GM13977 (cell line): ENCODE results near the gene PPP3R1.

ENCODE experiments used
- DNase-seq: peaks from one replicate; pipeline ENCODE4 v3.0.0; 2012; ENCODE audit warnings: low spot score
- CTCF ChIP-seq: IDR thresholded peaks from 2 replicates; pipeline ENCODE4 v1.5.1; 2012; ENCODE audit warnings: mild to moderate bottlenecking, control low read depth; ENCODE audit not compliant: insufficient read depth; ENCODE audit errors: extremely low read depth, missing control alignments
- in situ Hi-C: fragments of 300-500 bp; cut with MboI; formaldehyde crosslinking; loops from one replicate; pipeline ENCODE4 v1.12.0; 2022; ENCODE audit warnings: low sequenced_read_pairs, low pct_unique_long_range_greater_than_20kb, mixed read lengths, inconsistent platforms; ENCODE audit not compliant: unreplicated experiment

PPP3R1 gene

GRCh38 chr2:68282811-68283418 is 30.6 kb upstream of the PPP3R1 start:
- DNase-seq: peak; percentile 74
- in situ Hi-C loops: loop anchor here (10.0 kb wide), 1 partner anchor 158 kb away; no protein-coding TSS in a partner anchor
- TF ChIP-seq CTCF: peak; percentile 69

DNA sequence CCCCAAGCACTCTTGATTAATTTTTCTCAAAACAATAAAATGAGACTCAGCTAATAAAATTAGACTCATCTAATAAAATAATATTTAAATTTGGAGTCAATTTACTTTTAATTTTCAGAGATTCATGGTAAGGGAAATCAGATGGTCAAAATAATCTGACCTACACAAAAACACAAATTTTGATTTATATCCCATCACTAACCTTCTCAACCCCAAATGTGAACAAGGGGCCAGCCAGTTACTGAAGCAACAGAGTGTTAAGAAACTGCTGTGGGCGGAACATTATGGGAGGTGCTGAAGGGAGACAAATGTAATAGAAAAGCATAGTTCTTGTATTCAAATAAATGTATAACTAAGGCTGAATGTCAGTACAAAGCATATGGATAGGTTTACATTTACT is 28.5 kb upstream of the PPP3R1 start:
- DNase-seq: no peak
- no peak for TF ChIP-seq CTCF
- in situ Hi-C loops: loop anchor here (10.0 kb wide), 1 partner anchor 156 kb away; no protein-coding TSS in a partner anchor

GRCh38 chr2:68280348-68280747 is 28.0 kb upstream of the PPP3R1 start:
- in situ Hi-C loops: loop anchor here (10.0 kb wide), 1 partner anchor 156 kb away; no protein-coding TSS in a partner anchor
- no peak for DNase-seq
- no peak for TF ChIP-seq CTCF

GRCh38 chr2:68279691-68280090 is 27.4 kb upstream of the PPP3R1 start:
- no peak for DNase-seq
- in situ Hi-C loops: loop anchor here (10.0 kb wide), 1 partner anchor 155 kb away; no protein-coding TSS in a partner anchor
- no peak for TF ChIP-seq CTCF

DNA sequence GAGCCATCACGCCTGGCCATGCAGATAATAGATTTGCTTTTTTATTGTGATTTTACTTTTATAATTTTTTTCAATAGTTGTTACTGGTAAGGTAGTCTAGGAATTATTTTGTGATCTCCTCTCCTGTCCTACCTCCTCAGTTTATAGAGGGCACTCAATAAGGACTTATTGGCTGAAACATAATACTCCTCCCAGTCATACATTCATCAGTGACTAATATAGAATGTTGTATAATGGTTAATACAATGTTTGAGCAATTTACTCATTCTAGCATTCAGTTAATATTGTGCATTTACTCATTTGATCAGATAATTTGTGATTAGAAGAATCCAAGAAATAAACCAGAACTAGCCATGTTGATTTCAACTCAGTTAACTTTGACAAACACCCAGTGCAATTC is 25.8 kb upstream of the PPP3R1 start:
- DNase-seq: no peak
- no peak for TF ChIP-seq CTCF
- in situ Hi-C loops: no loop called here

DNA sequence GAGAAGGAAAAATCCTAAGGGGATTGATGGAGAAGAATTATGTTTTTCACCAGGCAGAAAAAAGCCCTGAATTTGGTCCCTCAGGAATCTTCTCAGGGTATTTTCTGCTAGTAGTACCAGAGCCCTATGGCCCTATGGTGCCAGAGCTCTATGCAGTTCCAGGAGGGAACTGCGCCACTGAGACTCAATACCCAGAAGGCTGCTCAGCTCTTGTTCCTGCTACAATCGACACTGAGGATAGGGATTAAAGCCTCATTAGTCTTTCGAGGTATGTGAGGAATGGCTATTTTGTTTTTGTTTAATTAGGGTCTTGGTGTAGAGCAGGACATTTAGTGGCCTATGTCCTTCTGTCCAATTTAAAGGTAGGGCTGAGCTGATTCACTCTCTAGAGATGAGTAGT is 21.7 kb upstream of the PPP3R1 start:
- no peak for TF ChIP-seq CTCF
- no peak for DNase-seq
- in situ Hi-C loops: no loop called here
